Left ventricle myocardium superior (tissue), 1 donor: ENCODE data around the gene ZSWIM9. TPM values are rescaled to one million over a fixed set of nuclear protein-coding genes. Genes with fewer than 3 reads are reported as not detected.
"Not testable (repeated sequence)": the region's sequence is repeated elsewhere in the genome, so short reads cannot be mapped to it uniquely, and the experiment has no call there.

Experiments
- ATAC-seq: fragments of 200-7000 bp; cut with Tn5 transposase; one replicate; pipeline ENCODE4 v1.9.1; 2020; ENCODE audit warnings: mild to moderate bottlenecking, moderate library complexity
- DNase-seq: peaks from one replicate; pipeline ENCODE4 v3.0.0-alpha.2; 2020
- intact Hi-C: fragments of 100-400 bp; cut with micrococcal nuclease; formaldehyde crosslinking; loops from one replicate; pipeline ENCODE4 v1.11.0; 2022
- total RNA-seq: library from RNA; stranded (reverse); fragmentation: NEBNext Ultra II Directional; extraction: Animal tissue kit (Norgen Biotek cat#: 25700); gene quantifications from one replicate; pipeline ENCODE4 v1.2.1, GENCODE V29; 2021
- donor health status: DM: no; HTN: yes; CAD: no; lungs with severe emphysema.

Gene ZSWIM9
- total RNA-seq, 1 donor from 2014 or later = 7.9 TPM

DNA sequence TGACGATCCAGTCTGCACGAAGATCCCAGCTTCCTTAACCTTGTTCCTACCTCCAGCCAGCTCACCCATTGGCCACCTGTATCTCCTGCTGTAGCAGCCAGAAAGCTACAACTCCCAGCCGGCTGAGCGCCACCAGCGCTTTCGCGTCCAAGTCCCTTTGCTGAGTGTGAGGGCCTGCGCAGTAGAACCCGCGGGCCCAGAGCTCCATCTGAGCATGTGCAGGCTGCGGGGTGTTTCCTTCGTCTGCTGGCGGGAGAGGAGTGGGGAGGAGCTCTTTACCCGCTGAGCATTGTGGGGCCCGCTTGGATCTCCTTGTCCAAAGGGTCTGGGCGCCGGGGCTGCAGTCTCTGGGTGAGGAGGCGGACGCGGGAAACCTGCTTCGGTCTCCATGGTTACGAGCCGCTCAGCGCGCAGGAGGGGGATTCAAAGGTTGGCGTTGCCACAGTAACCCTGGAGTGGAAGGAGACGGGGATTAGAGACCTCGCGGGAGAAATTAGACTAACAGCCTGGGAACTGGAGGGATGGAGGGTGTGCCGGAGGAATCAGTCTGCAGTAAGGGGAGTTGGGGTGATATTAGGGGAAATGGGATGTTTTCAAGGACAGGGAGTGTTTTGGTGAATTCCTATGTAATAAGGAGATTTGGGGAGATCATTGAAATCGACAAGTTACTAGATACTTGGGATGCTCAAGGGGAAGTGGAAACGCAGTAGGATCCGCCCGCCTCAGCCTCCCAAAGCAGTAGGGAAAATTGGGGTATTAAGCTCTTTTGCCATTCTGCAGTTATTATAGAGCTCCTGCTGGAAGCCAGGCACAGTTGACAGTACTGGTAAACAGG, 33.5 kb downstream of the ZSWIM9 start:
- ATAC-seq (peak; percentile 100), DNase-seq (peak; percentile 95)
- intact Hi-C loops = no loop called here

DNA sequence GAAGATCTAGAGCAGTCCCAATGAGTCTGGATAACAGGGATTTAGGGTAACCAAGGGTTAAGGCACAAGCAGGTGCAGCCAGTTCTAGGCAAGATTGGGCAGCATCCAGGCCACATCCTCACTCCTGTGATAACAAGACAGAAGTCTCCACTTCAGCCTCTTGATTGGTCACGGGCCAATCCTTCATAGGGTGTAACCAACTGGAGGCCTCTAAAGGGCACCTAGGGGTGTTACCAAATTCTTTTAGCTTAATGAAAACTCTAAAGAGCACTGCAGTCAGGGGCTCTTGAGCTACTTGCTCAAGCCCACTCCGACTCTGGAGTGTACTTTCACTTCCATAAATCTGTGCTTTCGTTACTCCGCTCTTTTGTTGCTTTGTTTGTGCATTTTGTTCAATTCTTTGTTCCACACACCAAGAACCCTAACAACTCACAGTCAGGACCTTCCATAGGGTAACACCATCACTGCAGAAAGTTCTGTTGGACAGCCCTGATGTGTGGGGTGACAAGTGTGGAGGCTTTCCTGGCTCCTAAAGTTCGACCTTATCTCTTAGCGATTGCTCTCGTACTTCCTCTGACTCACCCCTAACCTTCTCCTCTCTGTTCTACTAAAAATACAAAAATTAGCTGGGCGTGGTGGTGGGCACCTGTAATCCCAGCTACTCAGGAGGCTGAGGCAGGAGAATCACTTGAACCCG, 36.1 kb downstream of the ZSWIM9 start:
- intact Hi-C loops = no loop called here

DNA sequence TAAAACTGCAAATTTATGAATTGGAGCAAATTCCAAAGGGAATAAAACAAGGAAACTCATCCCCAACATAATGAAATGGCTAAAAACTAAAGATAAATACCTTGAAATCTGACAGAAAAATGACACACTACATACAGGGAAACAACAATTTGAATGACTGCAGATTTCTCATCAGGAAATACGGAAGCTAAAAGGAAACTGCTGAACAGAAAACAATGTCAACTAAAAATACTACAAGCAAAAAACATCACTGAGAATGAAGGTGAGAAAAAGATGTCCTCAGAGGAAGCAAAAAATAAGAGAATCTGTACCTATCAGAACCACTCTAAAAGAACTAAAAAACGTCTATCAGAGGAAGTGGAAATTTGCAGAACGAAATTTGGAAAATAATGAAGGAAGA, 39.5 kb downstream of the ZSWIM9 start:
- DNase-seq = no peak
- intact Hi-C loops = no loop called here
- no peak for ATAC-seq

More for the DNA sequence above, 36.1 kb downstream of the ZSWIM9 start:
- ATAC-seq (no peak), DNase-seq (no peak)

DNA sequence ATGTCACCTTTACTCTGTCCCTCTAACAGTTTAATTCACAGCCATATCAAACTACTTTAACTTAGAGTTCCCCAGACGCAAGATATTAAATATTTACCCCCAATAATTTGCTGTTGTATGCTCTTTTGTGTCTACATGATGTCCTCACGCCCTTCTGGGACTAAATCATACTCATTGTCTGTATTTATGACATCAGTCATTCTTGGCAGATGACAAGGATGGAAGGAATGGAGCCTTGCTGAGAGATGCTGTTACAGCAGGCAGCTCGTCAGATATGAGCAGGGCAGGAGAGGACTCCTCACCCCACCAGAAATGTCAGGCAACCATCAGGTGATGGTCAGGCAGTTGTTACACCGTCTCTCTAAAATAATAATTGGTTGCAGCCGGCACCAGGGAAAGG, 43.5 kb downstream of the ZSWIM9 start:
- no peak for ATAC-seq
- DNase-seq = no peak
- intact Hi-C loops = no loop called here

DNA sequence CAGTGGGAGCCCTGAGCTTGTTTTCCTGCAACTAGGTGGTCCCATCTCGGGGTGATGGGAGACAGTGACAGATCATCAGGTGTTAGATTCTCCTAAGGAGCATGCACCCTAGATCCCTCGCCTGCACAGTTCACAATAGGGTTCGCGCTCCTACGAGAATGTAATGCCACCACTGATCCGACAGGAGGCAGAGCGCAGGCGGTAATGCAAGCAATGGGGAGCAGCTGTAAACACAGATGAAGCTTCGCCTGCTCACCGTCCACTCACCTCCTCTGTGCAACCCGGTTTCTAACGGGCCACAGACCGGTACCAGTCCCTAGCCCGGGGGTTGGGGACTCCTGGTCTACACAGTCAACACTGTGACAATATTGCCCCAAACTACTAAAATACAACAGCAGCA, 46.5 kb downstream of the ZSWIM9 start:
- intact Hi-C loops = no loop called here
- DNase-seq = no peak
- ATAC-seq = no peak

DNA sequence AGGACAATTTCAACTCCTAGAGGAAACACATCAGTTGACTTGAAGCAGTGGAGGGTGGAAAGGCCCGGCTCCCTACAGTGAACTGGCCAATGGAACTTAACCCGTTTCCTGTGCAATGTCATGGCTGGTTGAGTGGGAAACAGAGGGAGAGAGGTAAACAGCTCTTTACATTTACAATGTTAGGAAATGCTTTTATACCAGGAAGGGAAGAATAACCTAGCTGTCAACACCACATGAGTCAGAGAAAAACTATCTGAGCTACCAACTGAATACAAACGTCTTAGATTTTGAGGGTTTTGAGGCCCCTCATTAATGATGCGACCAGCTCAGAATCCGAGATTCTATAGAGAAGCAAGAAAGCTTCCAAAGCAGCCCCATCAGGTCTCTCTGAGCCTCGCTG, 48.5 kb downstream of the ZSWIM9 start:
- ATAC-seq = no peak
- intact Hi-C loops = no loop called here
- no peak for DNase-seq

DNA sequence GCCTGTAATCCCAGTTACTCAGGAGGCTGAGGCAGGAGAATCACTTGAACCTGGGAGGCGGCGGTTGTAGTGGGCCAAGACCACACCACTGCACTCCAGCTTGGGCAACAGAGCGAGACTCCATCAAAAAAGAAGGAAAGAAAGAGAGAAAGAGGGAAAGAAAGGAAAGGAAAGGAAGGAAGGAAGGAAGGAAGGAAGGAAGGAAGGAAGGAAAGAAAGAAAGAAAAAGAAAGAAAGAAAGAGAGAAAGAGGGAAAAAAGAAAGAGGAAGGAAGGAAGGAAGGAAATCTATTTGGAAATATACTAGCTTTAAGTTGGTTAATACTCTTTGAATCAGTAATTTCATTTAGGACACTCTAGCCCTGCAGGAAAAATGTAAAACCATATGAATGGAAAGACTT, 50.3 kb downstream of the ZSWIM9 start:
- ATAC-seq, DNase-seq, intact Hi-C loops: not testable (repeated sequence)

DNA sequence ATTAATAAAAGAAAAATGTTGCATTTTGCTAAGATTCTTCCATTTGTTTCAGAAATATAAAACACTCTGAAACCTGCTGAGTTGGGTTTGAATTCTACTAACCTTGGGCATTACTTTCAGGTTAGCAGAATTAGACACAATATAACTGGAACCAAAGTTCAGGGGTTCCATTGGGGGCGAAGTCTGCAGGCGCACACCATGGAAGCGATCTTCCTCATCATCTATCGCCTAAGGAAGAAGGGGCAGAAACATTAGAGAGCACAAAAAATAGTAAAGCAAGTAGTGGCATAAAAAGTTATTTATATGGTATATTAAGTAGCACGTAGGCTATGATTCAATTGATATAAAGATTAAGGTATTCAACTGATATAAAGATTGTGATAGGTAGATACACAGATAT, 51.1 kb downstream of the ZSWIM9 start:
- DNase-seq (no peak), ATAC-seq (no peak)
- intact Hi-C loops = no loop called here

DNA sequence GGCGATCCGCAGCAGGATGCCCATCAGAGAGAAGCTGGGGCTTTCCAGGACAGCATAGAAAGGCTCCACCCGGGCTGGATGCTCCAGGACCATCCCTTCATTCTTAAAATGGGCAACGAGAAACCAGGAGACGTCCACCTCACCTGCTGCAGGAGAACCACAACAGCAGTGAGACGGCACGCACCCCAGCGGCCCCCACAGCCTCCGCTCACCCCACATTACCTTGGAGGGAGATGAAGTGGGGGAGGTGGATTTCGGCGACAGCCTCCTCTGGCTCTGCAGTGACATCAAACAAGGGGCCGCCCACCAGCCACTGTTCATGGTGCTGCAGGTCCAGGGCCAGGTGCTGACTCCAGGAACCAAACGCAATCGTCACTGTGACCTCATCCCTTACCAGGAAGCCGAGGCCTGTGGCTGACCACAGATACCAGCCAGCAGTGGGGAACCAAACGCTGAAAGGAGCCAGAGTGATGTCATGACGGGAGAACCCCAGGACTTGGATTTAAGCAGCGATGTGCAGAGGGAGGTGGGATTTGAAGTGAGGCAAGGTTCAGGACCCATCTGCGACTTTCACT, 60.2 kb downstream of the ZSWIM9 start:
- DNase-seq (no peak), ATAC-seq (no peak)
- intact Hi-C loops = no loop called here

DNA sequence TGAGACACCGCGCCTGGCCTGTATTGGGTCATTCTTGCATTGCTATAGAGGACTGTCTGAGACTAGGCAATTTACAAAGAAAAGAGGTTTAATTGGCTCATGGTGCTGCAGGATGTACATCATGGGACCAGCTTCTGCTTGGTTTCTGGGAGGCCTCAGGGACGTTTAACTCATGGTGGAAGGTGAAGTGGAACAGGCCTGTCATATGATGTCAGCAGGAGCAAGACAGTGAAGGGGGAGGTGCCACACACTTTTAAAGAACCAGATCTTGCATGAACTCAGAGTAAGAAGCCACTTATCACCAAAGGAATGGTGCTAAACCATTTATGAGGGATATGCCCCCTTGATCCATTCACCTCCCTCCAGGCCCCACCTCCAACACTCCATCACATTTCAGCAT, 66.6 kb downstream of the ZSWIM9 start:
- intact Hi-C loops = no loop called here
- DNase-seq = no peak
- no peak for ATAC-seq

DNA sequence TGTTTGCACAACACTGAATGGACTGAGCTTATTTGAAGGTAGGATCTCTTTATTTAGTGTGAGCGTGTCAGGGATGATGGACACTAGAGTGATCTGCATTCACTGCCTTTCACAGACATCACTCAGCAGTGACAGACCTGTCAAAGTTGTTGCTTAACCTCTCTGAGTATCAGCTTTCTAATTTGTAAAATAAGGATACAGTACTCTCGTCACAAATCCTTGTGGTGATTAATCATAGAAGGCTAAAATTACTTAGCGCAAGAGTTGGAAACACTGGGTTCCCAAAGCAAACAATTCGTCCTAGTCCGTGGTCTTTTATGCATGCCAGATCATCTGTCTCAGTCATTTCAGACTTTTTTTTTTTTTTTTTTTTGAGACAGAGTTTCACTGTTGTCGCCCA, 68.6 kb downstream of the ZSWIM9 start:
- intact Hi-C loops = no loop called here
- DNase-seq (no peak), ATAC-seq (no peak)

DNA sequence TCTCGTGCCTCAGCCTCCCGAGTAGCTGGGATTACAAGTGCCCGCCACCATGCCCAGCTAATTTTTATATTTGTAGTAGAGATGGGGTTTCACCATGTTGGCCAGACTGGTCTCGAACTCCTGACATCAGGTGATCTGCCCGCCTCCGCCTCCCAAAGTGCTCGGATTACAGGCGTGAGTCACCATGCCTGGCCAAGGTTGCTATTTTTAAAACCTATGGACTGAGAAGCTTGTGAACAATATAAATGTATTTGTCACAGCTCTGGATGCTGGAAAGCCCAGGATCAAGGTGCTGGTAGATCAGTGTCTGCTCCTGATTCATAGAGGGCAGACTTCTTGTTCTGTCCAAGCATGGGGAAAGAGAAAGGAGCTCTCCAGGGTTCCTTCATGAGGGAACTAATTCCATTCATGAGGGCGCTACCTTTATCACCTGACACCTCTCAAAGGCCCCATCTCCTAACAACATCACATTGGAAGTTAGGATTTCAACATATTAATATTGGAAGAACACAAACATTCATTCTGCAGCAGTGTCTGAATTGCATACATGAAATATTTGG, 69.2 kb downstream of the ZSWIM9 start:
- DNase-seq = no peak
- intact Hi-C loops = no loop called here

DNA sequence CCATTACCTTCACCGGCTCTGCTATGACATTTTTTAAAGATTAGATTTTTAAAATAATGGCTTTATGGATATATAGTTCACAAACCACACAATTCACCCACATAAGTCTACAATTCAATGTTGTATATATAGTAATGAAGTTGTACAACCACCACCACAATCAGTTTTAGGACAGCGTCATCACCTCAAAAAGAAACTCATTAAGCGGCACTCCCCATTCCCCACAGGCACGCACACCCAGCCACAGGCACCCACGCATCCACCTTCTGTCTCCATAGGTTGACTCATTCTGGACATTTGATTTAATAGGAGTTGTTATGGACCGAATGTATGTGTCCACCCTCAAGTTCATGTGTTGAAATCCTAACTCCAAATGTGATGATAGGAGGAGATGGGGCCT, 71.3 kb downstream of the ZSWIM9 start:
- DNase-seq, intact Hi-C loops, ATAC-seq: not testable (repeated sequence)

More for the DNA sequence above, 69.2 kb downstream of the ZSWIM9 start:
- no peak for ATAC-seq

DNA sequence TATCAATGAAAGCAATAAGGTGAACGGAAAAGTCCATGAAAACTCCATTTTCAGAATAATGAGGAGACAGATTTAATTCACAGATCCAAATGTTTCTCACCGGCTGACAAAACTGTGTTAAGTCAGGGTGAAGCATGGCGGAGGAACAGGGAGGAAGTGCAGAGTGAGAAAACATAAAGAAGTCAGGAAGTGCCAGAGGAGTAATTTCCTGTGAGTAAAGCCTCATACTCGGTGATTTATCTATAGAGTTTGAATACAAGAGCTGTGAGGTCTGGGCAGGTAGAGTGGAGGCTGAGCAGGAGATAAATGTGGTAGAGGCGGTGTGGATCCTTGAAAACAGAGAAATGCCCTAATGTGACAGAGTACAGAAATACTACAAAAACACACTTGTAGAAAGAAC, 73.8 kb downstream of the ZSWIM9 start:
- DNase-seq (no peak), ATAC-seq (no peak)
- intact Hi-C loops = no loop called here

DNA sequence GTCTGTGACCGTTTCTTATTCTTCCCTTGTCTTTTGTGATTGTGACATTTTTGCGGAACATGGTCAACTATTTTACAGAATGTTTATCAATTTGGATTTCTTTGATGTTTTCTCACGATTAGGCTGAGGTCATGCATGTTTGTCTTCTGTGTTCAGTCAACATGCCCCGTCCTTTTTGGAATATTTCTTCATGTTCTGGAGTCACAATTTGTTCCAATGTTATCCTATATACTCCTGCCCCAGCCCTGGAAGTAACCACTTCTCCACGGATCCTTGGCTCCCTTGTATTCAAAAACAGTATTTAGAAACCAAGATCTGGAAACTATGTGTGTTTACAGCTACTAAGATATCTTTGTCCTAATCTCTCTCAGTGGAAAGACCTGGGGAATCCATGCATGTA, 75.6 kb downstream of the ZSWIM9 start:
- DNase-seq = no peak
- ATAC-seq = no peak
- intact Hi-C loops = no loop called here

DNA sequence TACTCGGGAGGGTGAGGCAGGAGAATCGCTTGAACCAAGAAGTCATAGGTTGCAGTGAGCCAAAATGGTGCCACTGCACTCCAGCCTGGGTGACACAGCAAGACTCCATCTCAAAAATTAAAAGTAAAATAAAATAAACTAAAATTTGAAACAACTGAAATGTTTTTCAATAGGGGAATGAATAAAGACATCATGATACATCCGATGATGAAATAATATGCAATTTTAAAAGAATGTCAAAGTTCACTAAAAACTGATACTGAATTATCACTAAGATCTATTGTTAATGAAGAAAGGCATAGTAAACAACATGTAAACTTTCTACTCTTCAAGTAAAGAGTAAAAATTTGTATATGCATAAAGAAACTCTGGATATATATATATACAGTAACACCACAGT, 76.7 kb downstream of the ZSWIM9 start:
- ATAC-seq (no peak), DNase-seq (no peak)
- intact Hi-C loops = no loop called here
